K562 (cell line): ENCODE measurements around the gene GFRA1.

Source experiments
- CHD2 ChIP-seq: IDR thresholded peaks from 2 replicates; pipeline ENCODE4 v1.6.1; 2011; ENCODE audit warnings: low read depth, low read length
- FOXJ3 ChIP-seq: sonication (generic); formaldehyde crosslinking; IDR thresholded peaks from 2 replicates; pipeline ENCODE4 v1.4.0; 2020; ENCODE audit warnings: mild to moderate bottlenecking, missing genetic modification reagents
- ZNF785 ChIP-seq: fragments of 250-450 bp; sonication (Bioruptor Pico); IDR thresholded peaks from 2 replicates; pipeline ENCODE4 v1.4.0; 2020; ENCODE audit warnings: mild to moderate bottlenecking
- TF ChIP-seq, protein P1 (sequence below): fragments of 450-650 bp; formaldehyde crosslinking; IDR thresholded peaks from 2 replicates; pipeline ENCODE4 v1.4.0; 2020; ENCODE audit warnings: mild to moderate bottlenecking

DNA sequence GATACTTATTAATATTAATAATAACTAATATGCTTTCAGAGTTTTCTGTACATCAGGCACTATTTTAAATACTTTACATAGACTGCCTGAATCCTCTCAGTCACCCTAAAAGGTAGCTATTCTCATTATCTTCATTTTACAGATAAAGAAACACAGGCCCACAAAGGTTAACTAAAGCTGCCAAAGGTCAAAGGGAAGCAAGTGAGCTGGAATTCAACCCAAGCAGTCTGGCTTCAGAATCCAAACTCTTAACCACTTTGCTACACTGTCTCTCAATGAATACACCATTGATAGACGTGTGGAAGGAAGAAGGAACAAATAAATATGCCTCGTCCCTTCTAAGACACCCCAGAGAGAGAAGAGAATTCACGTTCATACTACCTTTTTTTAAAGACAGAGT is 52.0 kb downstream of the GFRA1 start:
- TF ChIP-seq FOXJ3 (CRISPR knock-in tag) (no peak), CHD2 (no peak), ZNF785 (no peak)
- TF ChIP-seq, protein P1, sequence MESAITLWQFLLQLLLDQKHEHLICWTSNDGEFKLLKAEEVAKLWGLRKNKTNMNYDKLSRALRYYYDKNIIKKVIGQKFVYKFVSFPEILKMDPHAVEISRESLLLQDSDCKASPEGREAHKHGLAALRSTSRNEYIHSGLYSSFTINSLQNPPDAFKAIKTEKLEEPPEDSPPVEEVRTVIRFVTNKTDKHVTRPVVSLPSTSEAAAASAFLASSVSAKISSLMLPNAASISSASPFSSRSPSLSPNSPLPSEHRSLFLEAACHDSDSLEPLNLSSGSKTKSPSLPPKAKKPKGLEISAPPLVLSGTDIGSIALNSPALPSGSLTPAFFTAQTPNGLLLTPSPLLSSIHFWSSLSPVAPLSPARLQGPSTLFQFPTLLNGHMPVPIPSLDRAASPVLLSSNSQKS: no peak
